OCI-LY3 (cell line): ENCODE measurements around the gene BPIFB3.

ENCODE experiments used
- H2AFZ ChIP-seq: fragments of 200-600, 300-600 bp; shearing (Covaris generic); 2 replicates; pipeline ENCODE4 v1.6.0; 2014; ENCODE audit warnings: antibody characterized with exemption, low read depth, low read length
- H3K27ac ChIP-seq: fragments of 200-600, 300-600 bp; sonication (generic); 2 replicates; pipeline ENCODE4 v1.5.1; 2014; ENCODE audit warnings: mild to moderate bottlenecking, low read length, moderate library complexity, mixed read lengths
- H3K27me3 ChIP-seq: fragments of 200-600, 300-600 bp; sonication (generic); 2 replicates; pipeline ENCODE4 v1.6.1; 2014; ENCODE audit warnings: low read depth, low read length, mixed read lengths
- H3K36me3 ChIP-seq: fragments of 200-600, 300-600 bp; sonication (generic); replicated peaks from 2 replicates; pipeline ENCODE3; 2014; ENCODE audit warnings: low read depth, low read length, mixed read lengths
- H3K4me1 ChIP-seq: fragments of 300-600, 200-600 bp; sonication (generic); 2 replicates; pipeline ENCODE4 v1.6.1; 2014; ENCODE audit warnings: low read length, mixed read lengths
- H3K4me2 ChIP-seq: fragments of 200-600, 300-600 bp; sonication (generic); 2 replicates; pipeline ENCODE4 v1.6.1; 2014; ENCODE audit warnings: low read length, mixed read lengths
- H3K4me3 ChIP-seq: fragments of 300-600, 200-600 bp; sonication (generic); 2 replicates; pipeline ENCODE4 v1.5.1; 2014; ENCODE audit warnings: antibody characterized with exemption, mild to moderate bottlenecking, low read length, moderate library complexity
- H3K79me2 ChIP-seq: fragments of 300-600, 200-600 bp; shearing (Covaris generic); 2 replicates; pipeline ENCODE4 v1.6.1; 2014; ENCODE audit warnings: mild to moderate bottlenecking, low read length, mixed read lengths
- H3K9ac ChIP-seq: fragments of 300-600, 200-600 bp; shearing (Covaris generic); 2 replicates; pipeline ENCODE4 v1.6.0; 2014; ENCODE audit warnings: mild to moderate bottlenecking, low read length, moderate library complexity
- H3K9me3 ChIP-seq: fragments of 200-600, 300-600 bp; shearing (Covaris generic); 2 replicates; pipeline ENCODE4 v1.6.1; 2014; ENCODE audit warnings: low read length, mixed read lengths; ENCODE audit not compliant: insufficient read depth
- H4K20me1 ChIP-seq: fragments of 200-600, 300-600 bp; sonication (generic); 2 replicates; pipeline ENCODE4 v1.6.1; 2016; ENCODE audit warnings: low read length, mixed read lengths; ENCODE audit not compliant: insufficient read depth
- EZH2phosphoT487 ChIP-seq: fragments of 200-600 bp; shearing (Covaris generic); IDR thresholded peaks from 2 replicates; pipeline ENCODE4 v1.6.1; 2018; ENCODE audit warnings: antibody characterized with exemption, mixed run types, low read depth
- TF ChIP-seq, protein P1 (sequence below): fragments of 200-600, 300-600 bp; sonication (generic); IDR thresholded peaks from 2 replicates; pipeline ENCODE4 v1.5.1; 2014; ENCODE audit warnings: antibody characterized with exemption, low read length, low read depth

BPIFB3 gene

DNA sequence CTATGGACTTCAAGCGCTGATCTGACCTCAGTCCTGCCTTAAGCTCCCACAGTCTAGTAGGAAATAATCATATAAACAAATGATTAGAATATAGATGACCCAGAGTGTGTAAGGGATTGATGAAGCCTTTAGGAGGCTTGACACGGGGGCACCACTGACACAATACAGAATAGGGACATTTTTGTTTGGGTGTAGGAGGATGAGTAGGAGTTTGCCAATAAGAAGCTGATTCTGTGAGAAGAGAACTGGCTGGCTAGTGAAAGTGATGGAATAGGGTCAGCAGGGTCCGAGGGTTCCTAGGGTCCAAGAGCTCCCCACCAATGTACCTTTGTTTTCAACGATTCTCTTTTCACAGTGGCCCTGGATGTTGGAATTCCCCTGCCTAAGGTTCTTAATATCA, 18.7 kb downstream of the BPIFB3 start:
- Histone ChIP-seq H3K27me3 (peaks cover 38% of the 10 kb centered on the region), H2AFZ (no peak overlapping the region), H3K4me1 (no peaks in the 10 kb centered on the region), H3K9ac (no peak overlapping the region), H3K4me3 (no peak overlapping the region), H3K79me2 (no peaks in the 10 kb centered on the region), H3K4me2 (no peak overlapping the region), H3K36me3 (no peaks in the 10 kb centered on the region), H4K20me1 (no peaks in the 10 kb centered on the region), H3K27ac (no peak overlapping the region), H3K9me3 (no peaks in the 10 kb centered on the region)
- TF ChIP-seq, protein P1, sequence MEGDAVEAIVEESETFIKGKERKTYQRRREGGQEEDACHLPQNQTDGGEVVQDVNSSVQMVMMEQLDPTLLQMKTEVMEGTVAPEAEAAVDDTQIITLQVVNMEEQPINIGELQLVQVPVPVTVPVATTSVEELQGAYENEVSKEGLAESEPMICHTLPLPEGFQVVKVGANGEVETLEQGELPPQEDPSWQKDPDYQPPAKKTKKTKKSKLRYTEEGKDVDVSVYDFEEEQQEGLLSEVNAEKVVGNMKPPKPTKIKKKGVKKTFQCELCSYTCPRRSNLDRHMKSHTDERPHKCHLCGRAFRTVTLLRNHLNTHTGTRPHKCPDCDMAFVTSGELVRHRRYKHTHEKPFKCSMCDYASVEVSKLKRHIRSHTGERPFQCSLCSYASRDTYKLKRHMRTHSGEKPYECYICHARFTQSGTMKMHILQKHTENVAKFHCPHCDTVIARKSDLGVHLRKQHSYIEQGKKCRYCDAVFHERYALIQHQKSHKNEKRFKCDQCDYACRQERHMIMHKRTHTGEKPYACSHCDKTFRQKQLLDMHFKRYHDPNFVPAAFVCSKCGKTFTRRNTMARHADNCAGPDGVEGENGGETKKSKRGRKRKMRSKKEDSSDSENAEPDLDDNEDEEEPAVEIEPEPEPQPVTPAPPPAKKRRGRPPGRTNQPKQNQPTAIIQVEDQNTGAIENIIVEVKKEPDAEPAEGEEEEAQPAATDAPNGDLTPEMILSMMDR = no peak
- TF ChIP-seq EZH2phosphoT487 = no peak

GRCh38 chr20:33072813-33073212, 19.1 kb downstream of the BPIFB3 start:
- no peak overlapping the region for H3K4me2 ChIP-seq
- no peak overlapping the region for H3K27ac ChIP-seq
- H3K4me3 ChIP-seq = no peak overlapping the region
- H4K20me1 ChIP-seq = no peaks in the 10 kb centered on the region
- H3K27me3 ChIP-seq = peaks cover 39% of the 10 kb centered on the region
- H3K36me3 ChIP-seq = no peaks in the 10 kb centered on the region
- H3K79me2 ChIP-seq = no peaks in the 10 kb centered on the region
- no peaks in the 10 kb centered on the region for H3K4me1 ChIP-seq
- no peak overlapping the region for H2AFZ ChIP-seq
- H3K9me3 ChIP-seq = no peaks in the 10 kb centered on the region
- H3K9ac ChIP-seq = no peak overlapping the region
- TF ChIP-seq EZH2phosphoT487 = no peak
- TF ChIP-seq, protein P1 = no peak

DNA sequence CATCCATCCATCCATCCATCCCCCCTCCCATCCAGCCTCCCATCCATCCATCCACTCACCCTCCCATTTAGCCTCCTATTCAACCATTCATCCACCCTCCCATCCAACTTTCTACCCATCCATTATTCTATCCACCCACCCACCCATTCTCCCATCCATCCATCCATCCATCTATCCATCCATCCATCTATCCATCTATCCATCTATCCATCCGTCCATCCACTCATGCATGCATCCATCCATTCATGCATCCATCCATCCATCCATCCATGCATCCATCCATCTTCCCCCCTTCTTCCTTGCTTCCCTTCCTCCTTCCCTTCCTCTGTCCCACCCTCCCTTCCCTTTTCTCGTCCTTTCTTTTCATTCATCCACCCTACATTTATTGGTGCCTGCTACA, 21.0 kb downstream of the BPIFB3 start:
- Histone ChIP-seq H3K4me1 (no peaks in the 10 kb centered on the region), H3K4me3 (no peak overlapping the region), H3K9ac (no peak overlapping the region), H3K27ac (no peak overlapping the region), H4K20me1 (no peaks in the 10 kb centered on the region), H2AFZ (no peak overlapping the region), H3K79me2 (no peaks in the 10 kb centered on the region), H3K4me2 (no peak overlapping the region), H3K27me3 (peaks cover 44% of the 10 kb centered on the region), H3K36me3 (no peaks in the 10 kb centered on the region), H3K9me3 (no peaks in the 10 kb centered on the region)
- TF ChIP-seq, protein P1 = no peak
- no peak for TF ChIP-seq EZH2phosphoT487

GRCh38 chr20:33075281-33075680, 21.6 kb downstream of the BPIFB3 start:
- Histone ChIP-seq H2AFZ (no peak overlapping the region), H3K27ac (no peak overlapping the region), H3K9me3 (no peaks in the 10 kb centered on the region), H3K9ac (no peak overlapping the region), H3K27me3 (peaks cover 44% of the 10 kb centered on the region), H3K36me3 (no peaks in the 10 kb centered on the region), H3K79me2 (no peaks in the 10 kb centered on the region), H3K4me3 (no peak overlapping the region), H3K4me1 (no peaks in the 10 kb centered on the region), H3K4me2 (no peak overlapping the region), H4K20me1 (no peaks in the 10 kb centered on the region)
- TF ChIP-seq, protein P1 = no peak
- no peak for TF ChIP-seq EZH2phosphoT487
